Right lung (tissue), 10 donors: Measurements from ENCODE around the gene RPAP2. TPM values are rescaled to one million over a fixed set of nuclear protein-coding genes. Genes with fewer than 3 reads are reported as not detected.
"Not testable (repeated sequence)": the region's sequence is repeated elsewhere in the genome, so short reads cannot be mapped to it uniquely, and the experiment has no call there.

Experiments used
- DNase-seq, 2 donors: peaks; one replicate each; pipeline ENCODE4 v3.0.0-alpha.2; 2013
- long read RNA-seq, 8 donors: transcript quantifications; one replicate each; lab custom pipeline, GENCODE V29; 2026
- polyA plus RNA-seq, 5 donors: library from polyadenylated mRNA; unstranded; fragments of 120-200 nt; gene quantifications; one replicate each; pipeline versions ENCODE4 v1.2.1 to v1.2.3, GENCODE V29; 2013; ENCODE audit warnings: inconsistent platforms in 1 of 5, low replicate concordance in 1 of 5; ENCODE audit not compliant: insufficient read length in 5 of 5, insufficient read depth in 1 of 5

RPAP2 gene
- polyA plus RNA-seq, result 10 to 100 TPM; 21.1 to 37.5 (median 33.2) TPM
- long read RNA-seq, donor 1, full-length matches to known transcripts, result 5 of 5 reads
- long read RNA-seq, donor 1, partial matches to known transcripts, result 0 of 5 reads
- long read RNA-seq, donor 1, other reads (novel, unspliced or antisense), result 0 of 5 reads
- long read RNA-seq, donor 2, result 0 reads
- long read RNA-seq, donor 3, result 0 reads
- long read RNA-seq, donor 4, full-length matches to known transcripts, result 3 of 3 reads
- long read RNA-seq, donor 4, partial matches to known transcripts, result 0 of 3 reads
- long read RNA-seq, donor 4, other reads (novel, unspliced or antisense), result 0 of 3 reads
- long read RNA-seq, donor 5, full-length matches to known transcripts, result 2 of 2 reads
- long read RNA-seq, donor 5, partial matches to known transcripts, result 0 of 2 reads
- long read RNA-seq, donor 5, other reads (novel, unspliced or antisense), result 0 of 2 reads
- long read RNA-seq, donor 6, full-length matches to known transcripts, result 4 of 12 reads
- long read RNA-seq, donor 6, partial matches to known transcripts, result 8 of 12 reads
- long read RNA-seq, donor 6, other reads (novel, unspliced or antisense), result 0 of 12 reads
- long read RNA-seq, donor 7, result 0 reads
- long read RNA-seq, donor 8, full-length matches to known transcripts, result 1 of 1 reads
- long read RNA-seq, donor 8, partial matches to known transcripts, result 0 of 1 reads
- long read RNA-seq, donor 8, other reads (novel, unspliced or antisense), result 0 of 1 reads

GRCh38 chr1:92298573-92299476 lies at the start of gene RPAP2, which contains the start of gene GLMN:
RPAP2 (plus strand) TSS chr1:92299059; CDS start chr1:92299074, 15 bp downstream.
GLMN (minus strand) TSS chr1:92298987; CDS start chr1:92297999, 988 bp downstream.
- DNase-seq, result peak; percentile 90 to 91

- not testable (repeated sequence) for DNase-seq
Observed at GRCh38 chr1:92254714-92255113, 44.1 kb upstream of the RPAP2 start.

- DNase-seq, result no peak
Observed at GRCh38 chr1:92259350-92259749, 39.5 kb upstream of the RPAP2 start.

GRCh38 chr1:92262516-92262915 lies 36.3 kb upstream of the RPAP2 start:
- no peak for DNase-seq

GRCh38 chr1:92273039-92273438 lies 25.8 kb upstream of the RPAP2 start:
- no peak for DNase-seq

- DNase-seq, result no peak
Observed at GRCh38 chr1:92274939-92275338, 23.9 kb upstream of the RPAP2 start.

GRCh38 chr1:92276082-92276481 lies 22.8 kb upstream of the RPAP2 start:
- no peak for DNase-seq

- no peak for DNase-seq
Observed at GRCh38 chr1:92277105-92277723, 21.6 kb upstream of the RPAP2 start.

- DNase-seq, result not testable (repeated sequence)
Observed at GRCh38 chr1:92279781-92280180, 19.1 kb upstream of the RPAP2 start.

GRCh38 chr1:92281411-92281810 lies 17.4 kb upstream of the RPAP2 start:
- DNase-seq, result not testable (repeated sequence)

GRCh38 chr1:92291372-92291999 lies 7.4 kb upstream of the RPAP2 start:
- peak; percentile 30 to 44 for DNase-seq

GRCh38 chr1:92298213-92298572 lies 666 bp upstream of the RPAP2 start:
- no peak for DNase-seq

- peak in 1 of 2 donors; percentile 4 for DNase-seq
Observed at GRCh38 chr1:92299477-92300150, 755 bp downstream of the RPAP2 start.

GRCh38 chr1:92301021-92301420 lies 2.2 kb downstream of the RPAP2 start:
- DNase-seq, result no peak

GRCh38 chr1:92306020-92306419 lies 7.2 kb downstream of the RPAP2 start:
- no peak for DNase-seq

GRCh38 chr1:92307980-92308379 lies 9.1 kb downstream of the RPAP2 start:
- no peak for DNase-seq

- DNase-seq, result no peak
Observed at GRCh38 chr1:92310185-92310597, 11.3 kb downstream of the RPAP2 start.

GRCh38 chr1:92314024-92314423 lies 15.2 kb downstream of the RPAP2 start:
- no peak for DNase-seq

GRCh38 chr1:92315766-92316599 lies 17.1 kb downstream of the RPAP2 start:
- DNase-seq, result no peak
